HG03196 (cell line): ENCODE data around the gene CCDC78.
"Not testable (repeated sequence)": the region's sequence is repeated elsewhere in the genome, so short reads cannot be mapped to it uniquely, and the experiment has no call there.

ENCODE experiments used
- ATAC-seq: cut with Tn5 transposase; IDR thresholded peaks from one replicate; pipeline ENCODE4 v1.9.1; 2021; ENCODE audit not compliant: unreplicated experiment

The CCDC78 gene

DNA sequence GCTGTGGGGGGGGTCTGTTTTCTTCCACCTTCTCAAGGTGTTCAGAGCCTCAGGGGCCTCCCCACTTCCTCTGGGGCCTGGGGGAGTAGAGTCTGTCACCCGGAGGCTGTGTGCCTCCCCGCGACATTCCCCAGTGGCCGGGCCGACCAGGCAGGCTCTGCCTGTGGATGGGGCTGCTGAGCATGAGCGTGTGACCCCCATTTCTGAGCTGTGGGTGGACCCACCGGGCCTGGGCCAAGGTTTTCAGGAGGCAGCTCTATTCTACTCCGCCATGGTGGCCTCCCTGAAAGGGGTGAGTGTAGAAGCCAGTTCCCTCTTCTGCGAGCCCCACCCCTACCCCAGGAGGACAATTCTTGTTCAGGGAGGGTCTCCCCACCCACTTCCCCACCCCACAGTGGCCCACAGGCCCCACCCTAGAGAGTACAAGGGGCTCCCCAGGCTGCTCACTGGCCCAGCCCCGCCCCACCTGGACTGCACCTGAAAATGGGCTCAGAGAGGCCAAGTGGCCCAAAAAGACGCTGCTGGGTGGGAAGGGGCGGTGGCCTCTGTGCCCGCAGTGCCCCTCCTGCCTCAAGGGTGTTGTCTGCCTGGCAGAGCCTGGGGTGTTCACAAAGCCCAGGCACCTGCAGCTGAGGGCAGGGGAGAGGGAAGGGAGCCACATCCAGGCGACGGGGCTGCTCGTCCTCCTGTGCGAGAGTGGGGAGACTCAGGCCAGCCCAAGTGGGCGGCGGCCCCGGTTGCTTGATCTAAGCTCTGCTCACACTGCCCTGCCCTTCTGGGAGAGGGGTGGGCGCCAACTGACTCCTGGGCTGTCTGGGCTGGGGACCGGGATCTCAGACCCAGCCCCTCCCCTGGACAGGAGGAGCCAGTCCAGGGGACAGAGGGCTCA, 35.6 kb upstream of the CCDC78 start:
- no peak for ATAC-seq

DNA sequence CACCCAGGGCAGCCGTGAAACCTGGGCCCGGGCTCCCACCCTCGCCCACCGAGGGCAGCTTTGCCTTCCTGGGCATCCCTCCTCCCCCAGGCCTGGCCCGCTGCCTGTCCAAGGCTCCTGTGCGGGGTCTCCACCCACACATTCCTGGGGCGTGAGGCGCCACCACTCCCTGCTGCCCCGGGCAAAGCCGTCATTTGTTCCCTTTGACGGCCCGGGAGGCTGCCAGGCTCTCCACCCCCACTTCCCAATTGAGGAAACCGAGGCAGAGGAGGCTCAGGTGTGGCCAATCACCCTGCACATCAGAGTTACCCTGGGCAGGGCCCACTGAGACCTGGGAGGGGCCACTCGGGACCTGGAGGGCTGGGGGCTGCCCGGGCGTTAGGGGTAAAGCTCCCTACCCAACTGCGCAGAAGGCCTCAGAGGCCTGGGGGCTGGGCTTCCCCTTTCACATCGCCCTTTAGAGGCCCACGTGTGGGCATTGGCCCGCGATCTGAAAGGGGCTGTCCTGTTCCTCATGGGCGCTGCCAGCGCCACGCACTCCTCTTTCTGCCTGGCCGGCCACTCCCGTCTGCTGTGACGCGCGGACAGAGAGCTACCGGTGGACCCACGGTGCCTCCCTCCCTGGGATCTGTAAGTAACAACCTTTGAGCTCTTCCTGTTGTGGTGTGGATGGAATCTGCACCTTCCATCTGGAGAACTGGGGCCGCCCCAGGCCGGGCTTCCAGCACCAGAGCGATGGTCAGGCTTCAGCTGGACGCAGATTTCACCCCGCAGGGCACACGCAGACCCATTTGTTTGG, 34.5 kb upstream of the CCDC78 start, which contains the start of gene MSLN:
Gene MSLN (plus strand): TSS at position 190 of the 799 bp plus-strand sequence. CDS start 1,947 bp downstream, outside the sequence.
- ATAC-seq = no peak

DNA sequence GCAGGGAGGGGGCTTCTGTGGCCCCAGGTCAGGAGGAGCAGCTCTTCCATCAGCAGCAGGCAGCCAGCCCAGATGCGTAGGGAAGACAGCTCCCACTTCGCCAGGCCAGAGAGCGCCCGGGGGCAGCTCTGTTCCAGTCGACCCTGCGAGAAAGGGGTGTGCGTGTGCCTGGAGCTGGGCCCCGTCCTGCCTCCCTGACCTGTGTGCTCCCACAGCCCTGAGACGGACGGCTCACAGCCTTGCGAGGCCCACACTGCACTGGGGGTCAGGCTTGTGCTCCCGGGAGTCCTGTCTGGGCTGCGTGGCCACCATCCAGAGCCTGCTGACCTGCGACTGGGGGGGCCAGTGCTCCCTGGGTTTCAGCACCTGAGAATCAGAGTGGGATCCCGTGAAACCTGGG, 33.8 kb upstream of the CCDC78 start:
- ATAC-seq = no peak

DNA sequence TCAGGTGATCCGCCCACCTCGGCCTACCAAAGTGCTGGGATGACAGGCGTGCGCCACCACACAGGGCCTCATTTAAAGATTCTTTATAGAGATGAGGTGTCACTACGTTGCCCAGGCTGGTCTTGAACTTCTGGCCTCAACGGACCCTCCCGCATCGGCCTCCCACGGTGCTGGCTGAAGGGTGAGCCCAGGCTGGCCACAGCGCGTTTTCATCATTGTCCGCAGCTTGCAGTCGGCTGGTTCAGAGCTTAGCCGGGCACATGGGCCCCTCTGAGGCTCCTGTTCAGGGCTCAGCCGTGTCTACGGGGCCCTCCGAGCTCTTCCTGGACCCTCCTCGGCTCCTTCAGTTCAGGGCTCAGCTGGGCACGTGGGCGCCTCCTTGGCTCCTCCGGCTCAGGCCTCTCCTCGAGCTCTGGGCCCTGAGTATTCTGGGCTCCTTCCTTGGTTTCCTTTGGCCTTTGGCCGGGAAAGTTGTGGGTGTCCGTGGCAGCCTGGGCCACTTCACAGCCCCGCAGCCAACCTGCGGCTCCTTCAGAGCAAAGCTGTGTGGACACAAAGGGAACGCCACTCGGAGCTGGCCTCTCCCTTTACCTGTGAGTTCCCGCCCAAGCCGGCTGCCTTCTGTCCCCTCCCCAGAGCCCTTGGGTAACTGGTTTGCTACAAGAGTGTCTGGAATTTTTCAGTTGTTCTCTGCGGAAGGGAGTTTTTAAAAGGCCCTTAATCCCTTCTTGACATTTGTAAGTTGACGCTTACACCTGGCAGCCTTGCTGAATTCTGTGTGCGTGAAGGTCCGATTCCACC, 33.1 kb upstream of the CCDC78 start:
- ATAC-seq = no peak

DNA sequence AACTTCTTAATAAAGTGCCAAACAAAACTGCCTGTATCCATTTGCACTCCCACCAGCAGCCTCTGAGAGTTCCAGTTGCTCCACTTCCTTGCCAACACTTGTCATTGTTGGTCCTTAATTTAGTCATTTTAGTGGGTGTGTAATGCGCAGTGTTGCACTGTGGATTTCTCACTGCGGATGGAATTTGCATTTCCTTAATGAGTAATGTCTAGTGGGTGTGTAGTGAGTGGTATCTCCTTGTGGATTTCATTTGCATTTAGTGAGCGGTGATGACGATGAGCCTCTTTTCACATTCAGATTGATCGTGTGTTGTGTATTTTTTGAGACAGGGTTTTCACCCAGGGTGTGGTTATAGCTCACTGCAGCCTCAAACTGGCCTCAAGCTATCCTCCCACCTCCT, 30.2 kb upstream of the CCDC78 start:
- ATAC-seq = no peak

DNA sequence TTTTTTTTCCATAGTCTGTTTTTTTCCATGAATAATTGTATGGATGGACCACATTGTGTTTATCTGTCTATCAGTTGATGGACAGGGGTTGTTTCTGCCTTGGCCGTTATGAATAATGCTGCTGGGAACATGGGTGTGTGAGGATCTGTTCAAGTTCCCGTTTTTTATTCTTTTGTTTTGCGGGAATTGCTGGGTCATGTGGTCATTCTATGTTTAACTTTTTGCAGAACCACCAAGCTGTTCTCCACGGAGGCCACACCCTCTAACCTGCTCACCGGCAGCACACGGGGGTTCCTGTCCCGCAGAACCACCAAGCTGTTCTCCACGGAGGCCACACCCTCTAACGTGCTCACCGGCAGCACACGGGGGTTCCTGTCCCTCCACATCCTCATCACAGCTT, 28.4 kb upstream of the CCDC78 start:
- no peak for ATAC-seq

DNA sequence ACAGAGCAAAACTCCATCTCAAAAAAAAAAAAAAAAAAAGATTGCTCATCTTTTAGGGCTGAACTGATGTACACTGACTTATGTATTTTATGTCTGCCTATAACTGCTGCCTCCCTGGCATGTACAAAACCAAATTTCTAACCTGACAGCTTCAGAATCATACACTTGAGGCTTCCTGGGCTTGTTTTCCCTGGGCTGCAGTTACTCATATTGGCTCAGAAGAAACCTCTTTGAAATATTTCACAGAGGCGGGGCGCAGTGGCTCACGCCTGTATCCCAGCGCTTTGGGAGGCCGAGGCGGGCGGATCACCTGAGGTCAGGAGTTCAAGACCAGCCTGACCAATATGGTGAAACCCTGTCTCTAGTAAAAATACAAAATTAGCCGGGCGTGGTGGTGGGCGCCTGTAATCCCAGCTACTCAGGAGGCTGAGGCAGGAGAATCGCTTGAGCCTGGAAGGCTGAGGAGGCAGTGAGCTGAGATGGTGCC, 27.9 kb upstream of the CCDC78 start:
- ATAC-seq = not testable (repeated sequence)

DNA sequence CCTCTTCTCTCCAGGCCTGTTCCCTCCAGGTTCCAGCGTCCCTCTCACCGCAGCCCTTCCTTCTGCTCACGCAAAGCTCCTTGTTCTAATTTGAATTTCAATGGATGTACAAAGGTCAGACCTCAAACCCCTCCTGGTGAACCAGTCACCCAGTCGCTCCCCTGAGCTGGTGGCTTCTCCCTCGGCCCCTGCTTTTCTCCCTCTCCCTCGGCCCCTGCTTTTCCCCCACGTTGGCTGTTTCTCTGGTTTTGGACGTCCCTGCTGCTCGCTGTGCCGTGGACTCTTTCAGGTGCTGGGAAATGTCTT, 25.7 kb upstream of the CCDC78 start:
- no peak for ATAC-seq

DNA sequence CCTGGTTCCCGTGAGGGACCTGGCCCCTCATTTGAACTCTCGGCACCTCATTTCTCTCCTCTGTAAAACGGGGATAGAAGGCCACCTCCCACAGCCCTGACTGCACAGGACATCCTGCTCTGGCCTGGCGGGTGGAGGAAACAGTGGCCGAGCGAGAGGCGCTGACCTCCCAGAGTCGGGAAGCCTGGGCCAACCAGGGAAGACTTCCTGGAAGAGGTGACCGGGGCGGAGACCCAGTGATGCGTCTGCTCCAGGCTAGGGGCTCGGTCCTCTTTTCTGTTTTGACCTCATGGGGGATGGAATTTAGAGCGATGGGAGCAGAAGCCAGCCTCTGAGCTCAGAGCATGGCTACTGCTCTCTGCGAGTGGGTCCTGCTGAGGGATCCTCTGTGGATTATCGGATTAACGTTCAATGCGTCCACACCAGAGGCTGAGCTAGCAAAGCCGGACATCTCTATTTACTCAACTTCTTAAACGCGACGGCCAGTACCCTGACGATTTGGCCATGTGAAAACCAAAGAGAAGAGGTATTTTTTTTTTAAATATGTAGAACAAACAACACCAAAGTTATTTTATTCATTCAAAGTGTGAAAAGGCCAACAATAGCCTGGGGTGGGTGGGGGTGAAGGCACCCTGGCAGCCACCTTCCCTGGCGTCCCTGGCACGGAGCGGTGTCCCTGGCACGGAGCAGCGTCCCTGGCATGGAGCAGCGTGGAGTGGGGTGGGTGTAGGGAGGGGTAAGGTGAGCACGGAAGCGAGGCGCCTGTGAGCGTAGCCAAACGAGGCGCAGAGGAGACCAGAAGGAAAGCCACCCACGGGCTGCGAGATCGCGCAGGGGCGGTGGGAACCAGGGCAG, 25.1 kb upstream of the CCDC78 start:
- no peak for ATAC-seq

DNA sequence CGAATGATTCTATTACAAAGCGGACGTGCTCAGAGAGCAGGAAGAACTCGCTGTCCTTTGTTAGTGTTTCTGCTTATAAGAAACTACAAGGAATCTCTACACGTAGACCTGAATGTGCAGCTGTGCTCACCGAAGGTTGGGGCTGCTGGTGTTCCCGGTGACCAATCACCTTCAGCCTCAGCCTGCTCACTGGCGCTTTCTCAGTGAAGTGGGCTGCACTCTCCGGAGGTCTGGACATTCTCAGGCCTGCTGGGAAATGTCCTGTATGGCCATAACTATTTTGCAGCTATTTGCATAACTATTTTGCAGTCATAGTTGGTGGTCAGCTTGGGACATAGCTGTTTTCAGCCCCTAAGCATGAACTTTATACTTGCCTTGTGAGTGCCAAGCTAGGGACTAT, 24.2 kb upstream of the CCDC78 start:
- ATAC-seq = no peak

DNA sequence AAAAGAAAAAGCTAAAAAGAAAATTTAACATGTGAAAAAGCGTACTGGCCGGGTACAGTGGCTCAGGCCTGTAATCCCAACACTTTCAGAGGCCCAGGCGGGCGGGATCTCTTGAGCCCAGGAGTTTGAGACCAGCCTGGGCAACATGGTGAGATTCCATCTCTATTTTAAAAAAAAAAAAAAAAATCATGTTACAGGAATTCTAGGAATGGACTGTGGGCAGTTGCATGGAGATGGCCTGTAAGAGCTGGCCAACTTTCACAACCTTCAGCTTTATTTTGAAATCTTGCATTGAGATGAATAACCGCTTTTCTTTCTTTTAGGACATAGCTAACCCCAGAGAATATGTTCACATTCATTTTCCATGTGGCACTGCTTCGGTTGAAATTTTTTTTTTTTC, 22.8 kb upstream of the CCDC78 start:
- no peak for ATAC-seq

DNA sequence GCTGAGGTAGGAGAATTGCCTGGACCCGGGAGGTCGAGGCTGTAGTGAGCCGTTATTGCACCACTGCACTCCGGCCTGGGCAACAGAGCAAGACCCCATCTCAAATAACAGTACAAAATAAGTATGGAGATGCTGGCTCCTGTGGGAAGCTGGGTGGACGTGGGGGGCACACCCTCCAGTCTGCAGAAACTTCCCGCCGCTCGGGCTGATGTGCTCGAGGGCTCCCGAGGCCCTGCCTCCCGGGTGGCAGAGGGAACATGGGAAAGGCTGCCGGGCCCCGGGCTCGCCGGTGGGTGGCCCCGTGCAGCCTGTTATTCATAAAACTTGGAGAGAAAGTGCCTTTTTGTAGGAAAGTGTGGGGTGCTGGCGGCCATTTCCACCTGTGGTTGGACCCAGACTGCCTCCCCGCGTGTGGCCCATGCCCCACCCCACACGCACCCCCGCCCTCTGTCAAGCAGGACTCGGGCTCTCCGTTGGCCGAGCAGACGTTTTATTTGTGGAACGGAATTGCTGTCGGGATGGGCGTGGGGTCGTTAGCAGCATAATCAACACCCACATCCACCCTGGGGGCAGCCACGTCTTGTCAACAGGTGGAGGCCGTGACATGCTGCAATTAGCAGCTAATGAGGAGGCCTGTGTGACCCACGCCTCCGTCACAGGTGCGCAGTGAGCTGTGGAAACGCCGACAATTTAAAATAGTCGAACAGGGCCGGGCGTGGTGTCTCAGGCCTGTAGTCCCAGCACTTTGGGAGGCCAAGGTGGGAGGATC, 21.9 kb upstream of the CCDC78 start:
- no peak for ATAC-seq

DNA sequence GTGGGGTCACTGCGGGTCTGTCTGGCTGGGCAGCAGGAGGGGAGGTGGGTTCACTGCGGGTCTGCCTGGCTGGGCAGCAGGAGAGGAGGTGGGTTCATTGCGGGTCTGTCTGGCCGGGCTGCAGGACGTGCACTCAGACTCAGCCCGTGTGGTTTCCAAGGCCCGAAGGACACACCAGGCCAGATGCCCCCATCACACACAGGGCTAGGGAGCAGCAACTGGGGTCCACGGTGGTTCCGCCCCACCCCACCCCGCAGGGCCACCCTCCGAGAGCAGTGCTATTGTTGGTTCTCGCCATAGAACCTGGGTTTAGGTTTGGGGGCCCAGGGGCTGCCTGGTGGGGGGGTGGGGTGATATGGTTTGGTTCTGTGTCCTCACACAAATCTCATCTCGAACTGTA, 20.4 kb upstream of the CCDC78 start:
- no peak for ATAC-seq

DNA sequence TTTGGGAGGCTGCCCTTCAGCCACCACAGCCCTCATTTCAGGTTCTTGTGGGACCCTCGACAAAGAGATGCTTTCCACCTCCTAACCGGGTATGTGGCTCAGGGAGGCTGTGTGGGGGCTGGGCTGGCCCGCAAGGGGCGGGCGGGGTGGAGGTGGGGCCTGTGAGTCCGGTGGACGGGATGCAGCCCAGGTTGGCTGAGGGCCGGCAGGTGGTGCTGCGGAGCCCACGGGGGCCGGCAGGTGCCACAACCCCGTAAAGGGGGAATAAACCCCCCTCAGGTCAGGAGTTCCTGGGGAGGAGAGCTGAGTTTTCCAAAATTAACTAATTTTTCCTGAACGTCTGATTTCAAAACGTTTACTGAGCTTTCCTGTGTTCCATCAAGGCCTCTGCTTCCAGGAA, 19.5 kb upstream of the CCDC78 start:
- no peak for ATAC-seq

DNA sequence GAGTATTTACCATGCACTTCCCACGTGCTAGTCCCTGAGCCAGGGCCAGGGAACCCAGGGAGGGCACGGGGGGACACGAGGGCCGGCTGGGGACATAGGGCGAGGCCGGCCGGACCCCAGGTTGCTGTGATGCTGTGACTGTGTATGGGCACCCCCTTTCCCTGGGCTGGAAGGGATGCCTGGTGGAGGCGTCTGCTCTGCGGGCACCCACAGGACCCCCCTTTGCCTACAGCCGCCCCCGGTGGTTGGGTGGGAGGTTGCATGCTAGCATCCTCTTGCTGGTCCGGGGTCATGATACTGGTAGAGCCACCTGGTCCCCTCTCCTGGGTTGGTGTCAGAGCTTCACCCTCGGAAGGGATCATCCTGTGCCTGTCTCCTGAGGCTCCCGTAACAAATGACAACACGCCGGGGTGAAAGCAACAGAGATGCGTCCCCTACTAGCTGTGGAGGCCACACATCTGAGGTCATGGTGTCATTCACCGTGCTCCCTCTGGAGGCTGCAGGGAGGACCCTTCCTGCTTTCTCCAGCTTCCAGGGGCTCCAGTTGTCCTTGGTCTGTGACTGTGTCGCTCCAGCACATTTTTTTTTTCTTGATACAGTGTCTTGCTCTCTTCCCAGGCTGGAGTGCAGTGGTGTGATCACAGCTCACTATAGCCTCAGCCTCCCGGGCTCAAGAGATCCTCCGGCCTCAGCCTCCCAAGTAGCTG, 17.7 kb upstream of the CCDC78 start:
- no peak for ATAC-seq

DNA sequence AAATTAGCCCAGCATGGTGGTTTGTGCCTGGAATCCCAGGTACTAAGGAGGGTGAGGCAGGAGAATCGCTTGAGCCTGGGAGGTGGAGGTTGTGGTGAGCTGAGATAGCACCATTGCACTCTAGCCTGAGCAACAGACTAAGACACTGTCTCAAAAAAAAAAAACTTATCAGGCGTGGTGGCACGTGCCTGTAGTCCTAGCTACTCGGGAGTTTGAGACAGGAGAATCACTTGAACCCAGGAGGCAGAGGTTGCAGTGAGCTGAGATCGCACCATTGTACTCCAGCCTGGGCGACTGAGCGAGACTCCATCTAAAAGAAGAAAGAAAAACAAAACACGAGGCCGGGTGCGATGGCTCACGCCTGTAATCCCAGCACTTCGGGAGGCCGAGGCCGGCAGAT, 16.7 kb upstream of the CCDC78 start:
- ATAC-seq = not testable (repeated sequence)

DNA sequence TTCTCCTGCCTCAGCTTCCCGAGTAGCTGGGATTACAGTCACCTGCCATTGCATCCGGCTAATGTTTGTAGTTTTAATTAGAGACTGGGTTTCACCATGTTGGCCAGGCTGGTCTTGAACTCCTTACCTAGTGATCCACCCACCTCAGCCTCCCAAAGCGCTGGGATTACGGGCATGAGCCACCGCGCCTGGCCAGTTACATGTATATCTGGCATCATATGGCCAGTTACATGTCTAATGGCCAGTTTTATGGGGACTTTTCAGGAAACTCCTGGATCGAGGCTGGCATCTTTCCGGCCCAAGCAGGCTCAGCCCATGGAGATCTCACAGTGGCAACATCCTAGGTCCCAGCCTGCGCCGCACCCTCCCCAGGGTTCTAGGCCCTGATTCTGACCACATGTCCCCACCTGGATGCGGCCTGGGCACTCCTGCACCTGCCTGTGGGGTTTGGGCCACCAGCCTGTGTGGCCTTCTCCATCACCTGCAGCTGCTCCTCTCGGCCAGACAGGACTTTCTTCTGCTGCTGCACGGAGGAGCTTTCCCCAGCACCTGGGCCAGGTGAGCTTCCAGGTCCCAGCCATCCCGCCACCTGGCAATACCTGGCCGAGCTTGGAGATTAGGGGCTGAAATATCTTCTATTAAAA, 15.9 kb upstream of the CCDC78 start:
- no peak for ATAC-seq

DNA sequence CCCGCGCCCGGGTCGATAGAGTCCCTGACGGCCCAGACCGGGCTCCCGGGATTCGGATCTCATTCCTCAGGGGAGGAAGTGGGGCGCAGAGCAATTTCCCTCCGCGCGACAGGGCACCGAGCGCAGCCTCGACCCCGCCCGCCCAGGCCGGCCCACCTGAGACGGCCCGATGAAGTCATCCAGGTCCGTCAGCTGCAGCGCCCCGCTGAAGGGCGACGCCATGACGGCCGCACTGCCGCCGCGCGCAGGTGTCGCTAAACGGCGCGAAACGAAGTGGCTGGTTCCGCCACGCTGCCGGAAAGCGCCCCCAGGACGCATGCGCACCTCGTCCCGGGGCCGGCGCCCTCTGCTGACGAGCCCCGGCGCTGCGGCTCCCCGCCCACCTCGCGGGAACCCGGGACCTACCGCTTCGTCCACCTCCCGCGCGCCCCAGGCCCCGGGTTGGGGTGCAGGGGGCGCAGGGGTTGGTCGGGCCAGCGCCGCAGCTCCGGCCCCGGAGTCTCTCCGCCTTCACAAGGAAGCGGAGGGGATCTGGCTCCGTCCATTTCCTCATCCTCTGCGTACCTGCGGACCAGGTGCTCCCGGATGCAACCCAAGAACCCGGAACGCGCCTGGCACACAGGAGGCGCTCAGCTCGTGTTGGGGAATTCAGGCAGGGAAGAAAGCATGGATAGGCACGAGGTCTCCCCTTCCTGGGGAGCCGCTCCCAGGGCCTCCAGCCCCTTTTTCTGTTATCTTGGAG, 14.7 kb upstream of the CCDC78 start, which contains the start of gene CIAO3:
Gene CIAO3 (minus strand): TSS at position 234 of the 742 bp plus-strand sequence. CDS start 12 bp downstream, at position 222.
- peak; percentile 71 for ATAC-seq
